K562 (cell line): ENCODE data around the gene SLC35G2. TPM values are rescaled to one million over a fixed set of nuclear protein-coding genes. Genes with fewer than 3 reads are reported as not detected.

Source experiments
- CBX8 ChIP-seq: fragments of 200-600 bp; sonication (generic); IDR thresholded peaks from 2 replicates; pipeline ENCODE4 v1.6.1; 2012; ENCODE audit warnings: borderline replicate concordance, mixed run types, low read depth, mild to moderate bottlenecking, moderate library complexity, mixed read lengths, low read length, control low read depth, inconsistent platforms; ENCODE audit not compliant: poor library complexity, severe bottlenecking; ENCODE audit errors: extremely low read depth
- COPS2 ChIP-seq: fragments of 450-650 bp; conservative IDR thresholded peaks from 2 replicates; pipeline ENCODE4 v1.6.1; 2016; ENCODE audit warnings: mild to moderate bottlenecking, moderate library complexity
- GABPA ChIP-seq: fragments of 200-800 bp; sonication (Bioruptor generic); conservative IDR thresholded peaks from 2 replicates; pipeline ENCODE4 v1.6.1; 2016; ENCODE audit warnings: low read depth, missing genetic modification characterization, missing compliant biosample characterization
- ILK ChIP-seq: fragments of 450-650 bp; IDR thresholded peaks from 2 replicates; pipeline ENCODE4 v1.6.1; 2016; ENCODE audit warnings: missing genetic modification characterization, low read depth, mild to moderate bottlenecking, missing compliant biosample characterization, moderate library complexity, borderline replicate concordance
- KAT7 ChIP-seq: sonication (generic); formaldehyde crosslinking; IDR thresholded peaks from 2 replicates; pipeline ENCODE4 v1.8.0; 2022; ENCODE audit warnings: missing genetic modification reagents, mild to moderate bottlenecking, borderline replicate concordance
- PHF8 ChIP-seq: fragments of 200-600 bp; sonication (generic); IDR thresholded peaks from 2 replicates; pipeline ENCODE4 v1.6.1; 2012; ENCODE audit warnings: mixed run types, mild to moderate bottlenecking, inconsistent platforms, low read length, moderate library complexity, borderline replicate concordance
- SMARCA5 ChIP-seq: fragments of 450-650 bp; IDR thresholded peaks from 2 replicates; pipeline ENCODE4 v1.6.1; 2016
- SRSF1 ChIP-seq: fragments of 200-400 bp; formaldehyde crosslinking; IDR thresholded peaks from 2 replicates; pipeline ENCODE4 v1.6.1; 2017; ENCODE audit warnings: mild to moderate bottlenecking, low read depth, low read length, moderate library complexity
- ZBTB40 ChIP-seq, 2 experiments: fragments of 450-650 bp in 1 of 2; sonication (generic) in 1 of 2; formaldehyde crosslinking in 1 of 2; IDR thresholded peaks; 2 replicates each; pipeline versions ENCODE4 v1.7.1 to v1.9.0; 2016 to 2022; ENCODE audit warnings: inconsistent platforms in 1 of 2, mild to moderate bottlenecking in 1 of 2, missing genetic modification reagents in 1 of 2
- ZNF124 ChIP-seq: sonication (generic); formaldehyde crosslinking; IDR thresholded peaks from 2 replicates; pipeline ENCODE4 v1.8.1; 2022; ENCODE audit warnings: missing genetic modification reagents
- ZNF133 ChIP-seq: fragments of 250-450 bp; sonication (Bioruptor Pico); IDR thresholded peaks from 2 replicates; pipeline ENCODE4 v1.4.0; 2020; ENCODE audit warnings: mild to moderate bottlenecking
- ZNF24 ChIP-seq: fragments of 450-650 bp; IDR thresholded peaks from 2 replicates; pipeline ENCODE4 v1.6.1; 2016
- ZNF668 ChIP-seq: fragments of 250-450 bp; sonication (Bioruptor Pico); IDR thresholded peaks from 2 replicates; pipeline ENCODE4 v1.8.0; 2022; ENCODE audit warnings: mild to moderate bottlenecking, inconsistent platforms
- ZNF830 ChIP-seq: fragments of 250-450 bp; sonication (Bioruptor Pico); IDR thresholded peaks from 2 replicates; pipeline ENCODE4 v1.5.0; 2021; ENCODE audit warnings: mild to moderate bottlenecking
- polyA plus RNA-seq, 8 experiments: library from polyadenylated mRNA; depleted of rRNA in 4 of 8; stranded (reverse) in 5 of 8; unstranded in 3 of 8; fragments of >200 nt; fragmentation: Nextera tagmentation in 2 of 8; fragmentation: Illumina TruSeq in 1 of 8; extraction: Ambion mirVana in 2 of 8; extraction: Trizol in 1 of 8; gene quantifications; 2 replicates each; pipeline versions ENCODE4 v1.2.1 to v1.2.3, GENCODE V29; 2011 to 2014; ENCODE audit warnings: inconsistent platforms in 1 of 8, missing spikeins in 1 of 8
- total RNA-seq, 7 experiments: library from RNA; depleted of rRNA in 6 of 7; stranded (reverse); fragments of >200 nt in 6 of 7; fragmentation: Illumina TruSeq in 2 of 7; extraction: Trizol in 2 of 7; gene quantifications; 2 replicates each; pipeline versions ENCODE4 v1.2.1 to v1.2.3, GENCODE V29; 2011 to 2021; ENCODE audit warnings: low replicate concordance in 1 of 7
- TF ChIP-seq, protein P1 (sequence below): sonication (generic); formaldehyde crosslinking; IDR thresholded peaks from 2 replicates; pipeline ENCODE4 v1.4.0; 2020; ENCODE audit warnings: mild to moderate bottlenecking, missing genetic modification reagents

SLC35G2 gene
- total and polyA plus RNA-seq, 9 of the 15 experiments (the other 6 are each of a cell fraction or from before 2014, with no cell fraction given), result 2.6 to 5.9 (median 3.2) TPM

GRCh38 chr3:136861890-136862616, 43.1 kb downstream of the SLC35G2 start, which contains the start of gene NCK1 (continued):
- TF ChIP-seq PHF8 (peak; percentile 88; the same call in 1 of the 2 replicates), ZNF124 (CRISPR knock-in tag) (no peak), ZNF668 (CRISPR knock-in tag) (no peak), ZNF830 (CRISPR knock-in tag) (no peak), KAT7 (CRISPR knock-in tag) (no peak), CBX8 (no peak), ZBTB40 (IDR thresholded peaks at IDR 0.05) (0 out of 2 replicates have a peak, but pooled peaks have one; percentile 24), ZBTB40 (CRISPR knock-in tag; IDR thresholded peaks at IDR 0.05) (no peak), SRSF1 (no peak), GABPA (peak; percentile 78), COPS2 (no peak), ILK (tag) (no peak), ZNF133 (CRISPR knock-in tag) (no peak), SMARCA5 (no peak), ZNF24 (no peak)
- TF ChIP-seq, protein P1, sequence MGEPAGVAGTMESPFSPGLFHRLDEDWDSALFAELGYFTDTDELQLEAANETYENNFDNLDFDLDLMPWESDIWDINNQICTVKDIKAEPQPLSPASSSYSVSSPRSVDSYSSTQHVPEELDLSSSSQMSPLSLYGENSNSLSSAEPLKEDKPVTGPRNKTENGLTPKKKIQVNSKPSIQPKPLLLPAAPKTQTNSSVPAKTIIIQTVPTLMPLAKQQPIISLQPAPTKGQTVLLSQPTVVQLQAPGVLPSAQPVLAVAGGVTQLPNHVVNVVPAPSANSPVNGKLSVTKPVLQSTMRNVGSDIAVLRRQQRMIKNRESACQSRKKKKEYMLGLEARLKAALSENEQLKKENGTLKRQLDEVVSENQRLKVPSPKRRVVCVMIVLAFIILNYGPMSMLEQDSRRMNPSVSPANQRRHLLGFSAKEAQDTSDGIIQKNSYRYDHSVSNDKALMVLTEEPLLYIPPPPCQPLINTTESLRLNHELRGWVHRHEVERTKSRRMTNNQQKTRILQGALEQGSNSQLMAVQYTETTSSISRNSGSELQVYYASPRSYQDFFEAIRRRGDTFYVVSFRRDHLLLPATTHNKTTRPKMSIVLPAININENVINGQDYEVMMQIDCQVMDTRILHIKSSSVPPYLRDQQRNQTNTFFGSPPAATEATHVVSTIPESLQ (CRISPR knock-in tag), result 0 out of 2 replicates have a peak, but pooled peaks have one; percentile 36
